ENCODE data around the gene IREB2. TPM values are rescaled to one million over a fixed set of nuclear protein-coding genes. Genes with fewer than 3 reads are reported as not detected.
"Not testable (repeated sequence)": the region's sequence is repeated elsewhere in the genome, so short reads cannot be mapped to it uniquely, and the experiment has no call there.

IREB2 gene
- total and polyA plus RNA-seq, 4 experiments from 2014 or later: 7.6 to 71.9 (median 42.2) TPM

DNA sequence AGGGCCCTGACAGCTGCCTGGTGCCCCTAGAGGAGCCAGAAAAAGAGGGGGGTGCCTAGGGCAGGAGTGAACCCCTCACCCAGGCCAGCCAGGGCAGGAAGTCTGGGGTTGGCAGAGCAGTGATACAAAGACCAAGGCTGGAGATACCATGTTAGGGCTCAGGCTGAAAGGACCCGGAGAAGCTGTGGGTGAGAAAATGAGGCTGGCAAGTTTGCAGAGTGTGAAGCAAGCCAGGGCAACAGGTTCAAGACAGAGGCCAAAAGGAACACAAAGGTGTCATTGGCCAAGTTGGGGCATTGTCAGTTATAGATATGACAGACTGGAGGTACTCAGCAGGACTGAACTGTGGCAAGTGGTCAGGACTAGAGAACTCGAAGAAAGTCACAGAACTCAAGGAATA, 40.6 kb upstream of the IREB2 start:
- Histone ChIP-seq H3K27ac (ENCODE audit: low read depth, low read length) (no peak overlapping the region), H3K4me3 (ENCODE audit: low read length in 2 of 2) (no peak overlapping the region), H3K27me3 (ENCODE audit: insufficient read depth, low read length) (no peaks in the 10 kb centered on the region), H3K36me3 (ENCODE audit: insufficient read depth, low read length) (no peaks in the 10 kb centered on the region), H3K9me3 (ENCODE audit: control insufficient read depth in 1 of 2, low read length in 2 of 2) (no peaks in the 10 kb centered on the region), H3K4me1 (ENCODE audit: insufficient read depth, low read length) (no peaks in the 10 kb centered on the region)
- H3K36me3 Mint-ChIP-seq: no peaks in the 10 kb centered on the region
- CTCF ChIA-PET (ENCODE audit: partially characterized antibody): interaction anchor here (1.6 kb wide), 1 partner anchor 11 kb away, joined by 3 read pairs; no protein-coding TSS in a partner anchor
- POLR2A ChIA-PET (ENCODE audit: partially characterized antibody): no interaction called here
- DNase-seq: no peak
- no peaks in the 10 kb centered on the region for H3K9me3 Mint-ChIP-seq
- H3K4me1 Mint-ChIP-seq: no peaks in the 10 kb centered on the region
- peaks cover 0 to 1% of the 10 kb centered on the region in 2 donors for H3K27me3 Mint-ChIP-seq
- no peak overlapping the region for H3K27ac Mint-ChIP-seq
- intact Hi-C loops (cut with micrococcal nuclease): no loop called here
- no peak overlapping the region for H3K4me3 Mint-ChIP-seq

DNA sequence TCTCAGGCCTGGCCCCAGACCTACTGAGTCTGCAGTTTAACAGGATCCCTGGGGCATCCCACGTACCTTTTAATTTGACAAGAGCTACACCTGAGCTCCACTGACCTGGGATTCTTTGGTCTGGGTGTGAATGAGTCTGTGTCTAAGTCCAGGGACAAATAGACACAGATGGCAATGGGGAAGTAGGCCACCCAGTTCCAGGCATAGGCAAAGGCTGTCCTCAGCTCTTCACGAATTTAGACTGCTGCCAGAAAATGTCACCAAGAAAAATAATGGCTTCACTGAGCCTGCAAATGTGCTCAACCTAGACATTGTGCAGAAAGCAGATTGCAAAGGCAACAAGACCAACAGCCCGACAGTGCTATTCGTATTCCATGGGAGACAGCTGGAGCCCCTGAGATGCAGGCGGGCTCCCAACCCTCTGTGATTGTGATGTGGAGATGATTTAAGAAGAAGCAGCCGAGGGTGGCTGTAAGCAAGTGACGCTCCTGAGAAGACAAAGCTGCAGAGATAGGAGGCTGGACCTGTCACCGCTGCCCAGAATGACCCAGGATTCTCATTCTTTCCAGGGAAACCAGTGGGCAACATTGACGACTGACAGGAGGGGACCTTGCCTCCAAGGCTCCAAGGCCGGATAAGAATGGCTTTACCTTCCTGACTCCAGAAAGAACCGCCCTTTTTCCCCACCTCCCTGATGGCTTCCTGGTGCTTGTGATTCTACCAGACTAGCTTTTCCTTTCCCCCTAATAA, 39.8 kb upstream of the IREB2 start:
- Histone ChIP-seq H3K27ac (ENCODE audit: low read depth, low read length) (no peak overlapping the region), H3K9me3 (ENCODE audit: control insufficient read depth in 1 of 2, low read length in 2 of 2) (no peaks in the 10 kb centered on the region), H3K36me3 (ENCODE audit: insufficient read depth, low read length) (no peaks in the 10 kb centered on the region), H3K27me3 (ENCODE audit: insufficient read depth, low read length) (no peaks in the 10 kb centered on the region), H3K4me3 (ENCODE audit: low read length in 2 of 2) (no peak overlapping the region), H3K4me1 (ENCODE audit: insufficient read depth, low read length) (no peaks in the 10 kb centered on the region)
- no peak overlapping the region for H3K4me3 Mint-ChIP-seq
- no peak overlapping the region for H3K27ac Mint-ChIP-seq
- POLR2A ChIA-PET (ENCODE audit: partially characterized antibody): no interaction called here
- DNase-seq: no peak
- CTCF ChIA-PET (ENCODE audit: partially characterized antibody): interaction anchor here (0.8 to 1.6 kb wide), 2 partner anchors 11 to 24 kb away, joined by 3 to 5 read pairs; no protein-coding TSS in a partner anchor
- H3K36me3 Mint-ChIP-seq: no peaks in the 10 kb centered on the region
- intact Hi-C loops (cut with micrococcal nuclease): no loop called here
- no peaks in the 10 kb centered on the region for H3K9me3 Mint-ChIP-seq
- no peaks in the 10 kb centered on the region for H3K4me1 Mint-ChIP-seq
- H3K27me3 Mint-ChIP-seq: peaks cover 0 to 1% of the 10 kb centered on the region in 2 donors

DNA sequence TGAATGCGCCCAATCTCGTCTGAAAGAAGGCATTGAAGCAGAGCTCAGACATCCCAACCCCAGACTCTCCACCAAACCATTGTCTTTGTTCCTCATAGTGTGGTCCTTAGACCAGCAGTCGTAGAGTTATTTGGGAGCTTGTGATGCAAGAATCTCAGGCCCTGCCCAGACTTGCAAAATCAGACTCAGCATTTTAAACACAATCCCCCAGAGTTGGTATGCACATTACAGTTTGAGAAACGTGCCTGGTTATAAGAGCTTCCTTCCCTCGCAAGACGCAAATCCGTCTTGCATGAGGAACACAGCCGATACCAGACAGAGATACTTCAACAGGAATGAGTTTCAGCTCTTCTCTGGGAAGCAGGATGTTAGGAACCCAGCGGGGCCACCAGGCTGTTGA, 38.9 kb upstream of the IREB2 start:
- no peak overlapping the region for H3K4me3 ChIP-seq (ENCODE audit: low read length in 2 of 2)

DNA sequence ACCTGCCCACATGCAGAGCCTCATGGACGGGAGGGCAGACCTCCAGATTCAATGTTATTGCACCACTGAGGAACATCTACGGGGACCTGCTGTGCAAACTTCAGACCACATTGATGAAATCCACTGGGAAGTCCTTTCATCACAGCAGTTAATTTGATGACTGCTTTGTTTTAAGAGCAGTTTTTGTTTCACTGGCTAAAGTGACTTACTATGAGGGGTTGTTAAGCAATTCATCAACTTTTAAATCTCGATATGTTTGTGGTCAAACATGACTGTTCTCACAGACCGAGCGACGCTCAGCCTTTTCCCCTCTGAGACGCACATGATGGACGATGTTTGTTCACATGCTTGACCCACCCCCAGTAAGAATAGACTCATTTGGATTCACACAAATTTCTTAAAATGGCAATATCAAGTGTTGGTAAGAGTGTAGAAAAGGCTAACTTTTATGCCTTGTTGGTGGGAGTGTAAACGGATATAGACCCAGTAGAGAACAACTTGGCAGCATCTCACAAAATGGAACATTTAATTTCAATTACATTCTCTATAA, 35.9 kb upstream of the IREB2 start:
- no peak overlapping the region for H3K27ac Mint-ChIP-seq

More for the DNA sequence above, 38.9 kb upstream of the IREB2 start:
- Mint-ChIP-seq H3K9me3 (no peaks in the 10 kb centered on the region), H3K4me1 (no peaks in the 10 kb centered on the region), H3K27me3 (peaks cover 0 to 1% of the 10 kb centered on the region in 2 donors), H3K27ac (no peak overlapping the region), H3K4me3 (no peak overlapping the region), H3K36me3 (no peaks in the 10 kb centered on the region)
- Histone ChIP-seq H3K27ac (ENCODE audit: low read depth, low read length) (no peak overlapping the region), H3K9me3 (ENCODE audit: control insufficient read depth in 1 of 2, low read length in 2 of 2) (no peaks in the 10 kb centered on the region), H3K36me3 (ENCODE audit: insufficient read depth, low read length) (no peaks in the 10 kb centered on the region), H3K4me1 (ENCODE audit: insufficient read depth, low read length) (no peaks in the 10 kb centered on the region), H3K27me3 (ENCODE audit: insufficient read depth, low read length) (no peaks in the 10 kb centered on the region)
- ChIA-PET CTCF (ENCODE audit: partially characterized antibody) (interaction anchor here (0.8 to 1.6 kb wide), 2 partner anchors 10 to 24 kb away, joined by 3 to 5 read pairs; no protein-coding TSS in a partner anchor), POLR2A (ENCODE audit: partially characterized antibody) (no interaction called here)
- DNase-seq: no peak
- intact Hi-C loops (cut with micrococcal nuclease): no loop called here

DNA sequence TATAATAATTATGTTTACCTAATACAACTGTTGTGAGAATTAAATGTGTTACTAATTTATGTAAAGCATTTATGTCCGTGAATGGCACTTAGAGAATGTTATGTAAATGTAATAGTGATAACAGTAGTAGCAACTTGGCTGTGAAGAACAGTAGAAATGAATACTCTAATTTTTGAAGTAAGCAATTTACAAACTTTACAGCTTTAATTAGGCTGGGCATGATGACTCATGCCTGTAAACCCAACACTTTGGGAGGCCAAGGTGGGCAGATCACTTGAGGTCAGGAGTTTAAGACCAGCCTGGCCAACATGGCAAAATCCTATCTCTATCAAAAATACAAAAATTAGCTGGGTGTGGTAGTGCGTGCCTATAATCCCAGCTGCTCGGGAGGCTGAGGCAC, 33.9 kb upstream of the IREB2 start:
- no peak overlapping the region for H3K27ac Mint-ChIP-seq
- CTCF ChIA-PET (ENCODE audit: partially characterized antibody): no interaction called here
- no peak overlapping the region for H3K4me3 Mint-ChIP-seq
- H3K27me3 Mint-ChIP-seq: peaks cover 1 to 9% of the 10 kb centered on the region in 2 donors
- no peak for DNase-seq
- intact Hi-C loops (cut with micrococcal nuclease): no loop called here
- no peak overlapping the region for H3K4me3 ChIP-seq (ENCODE audit: low read length in 2 of 2)
- H3K36me3 ChIP-seq (ENCODE audit: insufficient read depth, low read length): no peaks in the 10 kb centered on the region
- H3K36me3 Mint-ChIP-seq: no peaks in the 10 kb centered on the region
- H3K4me1 ChIP-seq (ENCODE audit: insufficient read depth, low read length): no peaks in the 10 kb centered on the region
- H3K9me3 ChIP-seq (ENCODE audit: control insufficient read depth in 1 of 2, low read length in 2 of 2): no peaks in the 10 kb centered on the region
- H3K4me1 Mint-ChIP-seq: no peaks in the 10 kb centered on the region
- POLR2A ChIA-PET (ENCODE audit: partially characterized antibody): no interaction called here
- no peaks in the 10 kb centered on the region for H3K9me3 Mint-ChIP-seq
- no peak overlapping the region for H3K27ac ChIP-seq (ENCODE audit: low read depth, low read length)
- no peaks in the 10 kb centered on the region for H3K27me3 ChIP-seq (ENCODE audit: insufficient read depth, low read length)

More for the DNA sequence above, 35.9 kb upstream of the IREB2 start:
- no peaks in the 10 kb centered on the region for H3K27me3 ChIP-seq (ENCODE audit: insufficient read depth, low read length)
- POLR2A ChIA-PET (ENCODE audit: partially characterized antibody): no interaction called here
- H3K4me1 ChIP-seq (ENCODE audit: insufficient read depth, low read length): no peaks in the 10 kb centered on the region
- H3K36me3 ChIP-seq (ENCODE audit: insufficient read depth, low read length): no peaks in the 10 kb centered on the region
- Mint-ChIP-seq H3K9me3 (no peaks in the 10 kb centered on the region), H3K4me3 (no peak overlapping the region), H3K4me1 (no peaks in the 10 kb centered on the region), H3K27me3 (peaks cover 1 to 5% of the 10 kb centered on the region in 2 donors), H3K36me3 (no peaks in the 10 kb centered on the region)
- DNase-seq: no peak
- no peaks in the 10 kb centered on the region for H3K9me3 ChIP-seq (ENCODE audit: control insufficient read depth in 1 of 2, low read length in 2 of 2)
- intact Hi-C loops (cut with micrococcal nuclease): no loop called here
- CTCF ChIA-PET (ENCODE audit: partially characterized antibody): no interaction called here
- H3K27ac ChIP-seq (ENCODE audit: low read depth, low read length): no peak overlapping the region
- no peak overlapping the region for H3K4me3 ChIP-seq (ENCODE audit: low read length in 2 of 2)

DNA sequence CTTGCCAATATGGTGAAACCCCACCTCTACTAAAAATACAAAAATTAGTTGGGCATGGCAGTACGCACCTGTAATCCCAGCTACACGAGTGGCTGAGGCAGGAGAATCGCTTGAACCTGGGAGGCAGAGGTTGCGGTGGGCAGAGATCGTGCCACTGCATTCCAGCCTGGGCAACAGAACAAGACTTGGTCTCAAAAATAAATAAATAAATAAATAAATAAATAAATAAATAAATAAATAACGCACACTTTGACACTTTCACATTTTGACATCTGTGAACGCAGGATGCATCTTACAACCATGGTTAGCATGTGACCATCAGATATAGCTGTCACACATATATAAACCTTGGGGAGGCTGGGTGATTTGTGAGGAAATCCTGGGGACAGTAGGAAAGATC, 33.2 kb upstream of the IREB2 start:
- H3K4me1 Mint-ChIP-seq, H3K27ac Mint-ChIP-seq: not testable (repeated sequence)

DNA sequence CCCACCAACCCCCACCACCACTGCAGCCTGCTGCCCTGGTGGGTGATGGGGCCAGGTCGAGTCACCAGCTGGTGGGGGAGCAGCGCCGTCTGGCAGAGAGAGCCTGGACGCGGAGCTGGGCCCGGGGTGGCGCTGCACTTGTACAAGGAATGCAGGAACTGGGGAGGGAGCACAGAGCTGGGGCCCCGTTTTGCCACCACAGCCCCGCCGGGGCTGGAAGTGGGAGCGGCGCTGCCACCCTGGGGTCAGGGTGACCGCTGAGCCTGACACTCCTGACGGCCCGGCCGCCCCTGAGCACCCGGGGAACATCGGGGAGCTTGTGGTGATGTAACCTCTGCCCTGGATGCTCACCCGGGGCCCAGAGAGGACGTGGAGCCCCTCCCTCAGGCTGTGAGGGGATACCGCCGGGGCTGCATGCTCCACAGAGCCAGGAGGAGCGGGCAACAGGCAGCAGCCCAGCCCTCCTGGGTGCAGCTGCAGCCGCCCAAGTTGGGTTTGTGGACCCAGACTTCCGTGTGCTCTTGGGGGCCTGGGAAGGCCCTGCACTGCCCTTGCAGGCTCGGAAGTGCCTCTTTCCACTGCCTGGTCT, 32.6 kb upstream of the IREB2 start:
- H3K4me1 ChIP-seq (ENCODE audit: insufficient read depth, low read length): no peaks in the 10 kb centered on the region
- H3K27ac ChIP-seq (ENCODE audit: low read depth, low read length): no peak overlapping the region
- Mint-ChIP-seq H3K27me3 (peaks cover 3 to 9% of the 10 kb centered on the region in 2 donors), H3K36me3 (no peaks in the 10 kb centered on the region), H3K4me1 (no peaks in the 10 kb centered on the region), H3K9me3 (no peaks in the 10 kb centered on the region), H3K27ac (no peak overlapping the region), H3K4me3 (no peak overlapping the region)
- H3K36me3 ChIP-seq (ENCODE audit: insufficient read depth, low read length): no peaks in the 10 kb centered on the region
- no peak for DNase-seq
- POLR2A ChIA-PET (ENCODE audit: partially characterized antibody): no interaction called here
- intact Hi-C loops (cut with micrococcal nuclease): no loop called here
- H3K4me3 ChIP-seq (ENCODE audit: low read length in 2 of 2): no peak overlapping the region
- no peaks in the 10 kb centered on the region for H3K9me3 ChIP-seq (ENCODE audit: control insufficient read depth in 1 of 2, low read length in 2 of 2)
- CTCF ChIA-PET (ENCODE audit: partially characterized antibody): no interaction called here
- no peaks in the 10 kb centered on the region for H3K27me3 ChIP-seq (ENCODE audit: insufficient read depth, low read length)

More for the DNA sequence above, 33.2 kb upstream of the IREB2 start:
- H3K27ac ChIP-seq (ENCODE audit: low read depth, low read length); H3K36me3 Mint-ChIP-seq; intact Hi-C loops (cut with micrococcal nuclease); H3K4me3 ChIP-seq (ENCODE audit: low read length in 2 of 2); H3K9me3 Mint-ChIP-seq; H3K36me3 ChIP-seq (ENCODE audit: insufficient read depth, low read length); DNase-seq; POLR2A ChIA-PET (ENCODE audit: partially characterized antibody); H3K27me3 Mint-ChIP-seq; H3K27me3 ChIP-seq (ENCODE audit: insufficient read depth, low read length); H3K4me1 ChIP-seq (ENCODE audit: insufficient read depth, low read length); H3K4me3 Mint-ChIP-seq; CTCF ChIA-PET (ENCODE audit: partially characterized antibody); H3K9me3 ChIP-seq (ENCODE audit: control insufficient read depth in 1 of 2, low read length in 2 of 2): not testable (repeated sequence)

Data from CD4-positive, alpha-beta memory T cell (primary cell).